GM21423 (cell line): ENCODE data around the gene IQCF5.
"Not testable (repeated sequence)": the region's sequence is repeated elsewhere in the genome, so short reads cannot be mapped to it uniquely, and the experiment has no call there.

Experiments
- ATAC-seq: cut with Tn5 transposase; IDR thresholded peaks from one replicate; pipeline ENCODE4 v1.9.1; 2021; ENCODE audit warnings: mild to moderate bottlenecking, moderate library complexity; ENCODE audit not compliant: unreplicated experiment

IQCF5 gene

GRCh38 chr3:51875501-51875900, at the start of gene IQCF5:
TSS of gene IQCF5 (minus strand) at chr3:51875601. CDS start at chr3:51875531, 70 bp downstream.
- ATAC-seq, result no peak

GRCh38 chr3:51921081-51921578, 45.7 kb upstream of the IQCF5 start:
- no peak for ATAC-seq

GRCh38 chr3:51916418-51916817, 41.0 kb upstream of the IQCF5 start:
- ATAC-seq, result no peak

GRCh38 chr3:51908026-51908425, 32.6 kb upstream of the IQCF5 start:
- ATAC-seq, result no peak

GRCh38 chr3:51904034-51904823, 28.8 kb upstream of the IQCF5 start:
- ATAC-seq, result no peak

GRCh38 chr3:51902361-51902760, 27.0 kb upstream of the IQCF5 start:
- not testable (repeated sequence) for ATAC-seq

GRCh38 chr3:51900043-51900442, 24.6 kb upstream of the IQCF5 start:
- not testable (repeated sequence) for ATAC-seq

GRCh38 chr3:51897391-51897790, 22.0 kb upstream of the IQCF5 start:
- ATAC-seq, result no peak

GRCh38 chr3:51896607-51897305, 21.4 kb upstream of the IQCF5 start:
- ATAC-seq, result no peak

GRCh38 chr3:51894939-51895338, 19.5 kb upstream of the IQCF5 start:
- ATAC-seq, result no peak

GRCh38 chr3:51894391-51894790, 19.0 kb upstream of the IQCF5 start:
- no peak for ATAC-seq

- ATAC-seq, result no peak
These were observed 16.0 kb upstream of the IQCF5 start for GRCh38 chr3:51891242-51892039.

GRCh38 chr3:51888463-51889105, 13.2 kb upstream of the IQCF5 start:
- ATAC-seq, result no peak

- no peak for ATAC-seq
These were observed 12.2 kb upstream of the IQCF5 start for GRCh38 chr3:51887620-51888019.

- no peak for ATAC-seq
These were observed 11.0 kb upstream of the IQCF5 start for GRCh38 chr3:51886447-51886846.

GRCh38 chr3:51879937-51880336, 4.5 kb upstream of the IQCF5 start:
- no peak for ATAC-seq

GRCh38 chr3:51876186-51876585, 785 bp upstream of the IQCF5 start:
- no peak for ATAC-seq

GRCh38 chr3:51874889-51875288, 512 bp downstream of the IQCF5 start:
- no peak for ATAC-seq

GRCh38 chr3:51874411-51874810, 990 bp downstream of the IQCF5 start:
- no peak for ATAC-seq

- no peak for ATAC-seq
These were observed 1.5 kb downstream of the IQCF5 start for GRCh38 chr3:51873876-51874275.

GRCh38 chr3:51873253-51873766, 2.1 kb downstream of the IQCF5 start:
- no peak for ATAC-seq
